GM21390 (cell line): ENCODE data around the gene SNX12.
"Not testable (repeated sequence)": the region's sequence is repeated elsewhere in the genome, so short reads cannot be mapped to it uniquely, and the experiment has no call there.

Experiments
- ATAC-seq: cut with Tn5 transposase; IDR thresholded peaks from one replicate; pipeline ENCODE4 v1.9.1; 2021; ENCODE audit not compliant: unreplicated experiment

Gene SNX12

GRCh38 chrX:71095033-71095432 lies 26.9 kb upstream of the SNX12 start:
- no peak for ATAC-seq

DNA sequence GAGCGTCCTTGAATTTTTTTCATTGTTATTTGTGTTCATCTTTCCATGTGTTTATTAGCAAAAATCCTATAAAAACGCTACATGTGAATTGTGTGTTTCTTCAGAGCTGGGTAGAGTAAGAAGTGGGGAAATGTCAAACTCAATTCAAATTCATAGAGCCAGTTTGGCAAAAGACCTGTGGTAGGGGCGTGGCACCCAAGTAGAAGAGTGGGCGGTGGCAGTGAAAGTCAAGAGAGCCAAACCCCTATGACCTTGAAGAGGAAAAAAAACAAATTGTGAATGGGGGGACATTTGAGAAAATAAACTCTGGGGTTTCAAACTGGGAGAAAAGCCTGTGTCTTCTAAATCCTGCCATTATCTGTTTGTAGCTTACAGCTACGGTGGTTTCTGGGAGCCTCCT lies 23.1 kb upstream of the SNX12 start:
- no peak for ATAC-seq

- ATAC-seq = no peak
Observed at GRCh38 chrX:71085900-71086299, 17.8 kb upstream of the SNX12 start.

DNA sequence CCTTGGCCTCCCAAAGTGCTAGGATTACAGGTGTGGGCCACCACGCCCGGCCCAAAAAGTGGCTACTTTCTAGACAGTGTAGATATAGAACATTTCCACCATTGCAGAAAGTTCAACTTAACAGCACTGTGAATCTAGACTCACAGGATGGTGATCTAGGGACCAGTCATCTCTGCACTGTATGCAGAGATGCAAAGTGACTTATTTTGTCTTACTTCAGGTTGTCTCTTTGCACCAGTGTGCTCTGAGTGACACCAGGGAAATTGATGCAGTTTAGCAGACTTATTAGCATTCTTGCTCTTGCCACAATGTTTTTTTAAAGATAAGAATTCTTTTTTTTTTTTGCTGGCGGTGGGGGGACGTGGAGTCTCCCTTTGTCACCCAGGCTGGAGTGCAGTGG lies 14.7 kb upstream of the SNX12 start:
- no peak for ATAC-seq

- no peak for ATAC-seq
Observed at GRCh38 chrX:71082124-71082647, 14.1 kb upstream of the SNX12 start.

DNA sequence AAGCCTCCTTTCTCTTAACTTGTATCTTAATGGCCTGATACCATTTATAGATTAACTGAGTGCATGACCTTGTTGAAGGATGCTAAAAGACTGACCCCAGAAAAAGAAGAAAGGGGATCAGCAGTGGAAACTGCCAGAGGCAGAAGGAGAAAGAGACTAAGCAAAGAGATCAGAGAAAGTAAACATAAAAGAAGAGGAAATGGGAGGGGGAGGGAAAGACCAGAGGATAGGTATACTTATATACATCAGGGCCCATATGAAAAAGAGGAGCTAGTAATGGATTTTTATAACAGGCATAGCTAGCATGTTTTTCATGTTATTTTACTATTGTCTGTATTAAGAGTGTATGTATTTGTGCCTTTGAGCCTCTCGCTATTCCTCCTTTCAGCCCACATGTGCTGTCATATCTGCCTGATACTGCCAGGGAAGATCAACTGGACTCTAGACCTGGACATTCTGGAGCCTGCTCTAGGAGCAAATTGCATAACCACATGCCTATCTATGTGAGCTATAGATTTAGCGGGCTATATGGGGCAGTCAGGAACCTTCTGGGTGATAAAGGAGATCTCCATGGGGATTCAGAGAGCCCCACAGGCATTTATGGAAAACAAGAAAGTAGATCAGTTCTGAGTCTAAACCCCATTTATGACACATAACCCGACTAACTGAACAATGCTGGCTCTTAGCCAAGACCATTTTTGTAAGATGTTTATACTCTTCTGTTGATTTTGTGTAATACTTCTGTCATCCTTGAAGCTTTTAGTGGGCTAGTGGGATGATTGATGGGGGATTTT lies 13.4 kb upstream of the SNX12 start:
- no peak for ATAC-seq

GRCh38 chrX:71070531-71070930 lies 2.4 kb upstream of the SNX12 start:
- no peak for ATAC-seq

GRCh38 chrX:71067712-71068043 lies 456 bp downstream of the SNX12 start:
- ATAC-seq = no peak

DNA sequence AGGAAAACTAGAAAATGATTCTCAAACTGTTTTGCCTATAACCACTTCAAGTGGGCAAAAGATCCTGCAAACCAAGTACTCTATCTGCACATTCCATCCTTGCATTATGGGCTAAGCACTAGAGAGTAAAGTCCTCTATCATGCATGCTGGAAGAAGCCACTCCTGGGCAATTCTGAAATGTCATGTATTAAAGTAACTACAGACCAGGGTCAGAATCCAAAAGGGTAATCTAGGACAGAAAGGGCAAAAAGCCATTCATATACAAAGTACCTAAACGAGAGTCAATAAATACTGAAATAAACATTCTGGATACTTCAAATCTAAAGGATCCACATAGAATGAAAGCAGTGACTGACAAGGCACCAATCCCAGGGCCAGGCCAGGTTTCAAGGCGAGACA lies 1.0 kb downstream of the SNX12 start:
- ATAC-seq = no peak

GRCh38 chrX:71060127-71060526 lies 8.0 kb downstream of the SNX12 start:
- ATAC-seq = no peak

DNA sequence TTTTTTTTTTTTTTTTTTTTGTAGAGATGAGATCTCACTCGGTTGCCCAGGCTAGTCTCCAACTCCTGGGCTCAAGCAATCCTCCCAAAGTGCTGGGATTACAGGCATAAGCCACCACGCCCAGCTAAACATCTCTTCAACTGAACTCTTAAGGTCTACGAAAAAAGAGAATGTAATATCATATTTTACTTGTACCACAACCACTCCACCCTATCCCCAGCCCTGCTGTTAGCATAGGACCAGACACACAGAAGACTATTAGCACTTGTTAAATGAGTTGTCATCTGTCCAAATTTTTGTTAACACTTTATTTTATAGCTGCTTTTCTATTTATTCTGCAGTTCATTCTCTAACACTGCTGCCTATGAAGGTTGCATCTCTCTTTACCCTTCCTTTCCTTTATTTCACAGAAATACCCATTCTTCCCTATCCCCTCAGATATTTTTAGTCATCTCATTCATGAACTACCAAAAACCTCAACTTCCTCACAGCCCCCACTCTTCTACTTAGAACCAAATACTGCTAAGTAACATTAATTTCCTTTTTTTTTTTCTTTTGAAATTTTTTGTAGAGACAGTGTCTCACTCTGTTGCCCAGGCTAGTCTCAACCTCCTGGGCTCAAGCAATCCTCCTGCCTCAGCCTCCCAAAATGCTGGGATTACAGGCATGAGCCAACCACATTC lies 10.1 kb downstream of the SNX12 start:
- no peak for ATAC-seq

DNA sequence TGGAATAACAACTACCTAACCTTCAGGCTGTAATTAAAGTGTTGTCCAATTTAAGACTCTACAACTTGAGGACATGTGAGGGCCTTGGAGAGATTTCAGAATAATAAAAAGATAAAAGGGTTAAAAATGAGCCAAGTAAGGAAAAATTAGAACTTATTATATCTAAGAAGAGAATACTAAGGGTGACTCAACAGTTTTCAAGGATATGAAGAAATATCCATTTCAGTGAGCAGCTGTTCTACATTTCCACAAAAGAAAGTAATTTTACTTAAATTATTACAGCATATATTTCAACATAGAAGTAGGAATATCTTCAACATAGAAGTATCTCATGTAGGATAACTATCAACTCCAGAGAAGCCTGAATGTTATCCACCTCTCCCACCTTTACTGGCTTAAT lies 11.3 kb downstream of the SNX12 start:
- no peak for ATAC-seq

- no peak for ATAC-seq
Observed at GRCh38 chrX:71053217-71053621, 14.9 kb downstream of the SNX12 start.

- ATAC-seq = no peak
Observed at GRCh38 chrX:71052721-71053120, 15.4 kb downstream of the SNX12 start.

- not testable (repeated sequence) for ATAC-seq
Observed at GRCh38 chrX:71047891-71048290, 20.2 kb downstream of the SNX12 start.

- ATAC-seq = no peak
Observed at GRCh38 chrX:71017396-71017939, 50.7 kb downstream of the SNX12 start.
